ENCODE measurements around the gene TYR. TPM values are rescaled to one million over a fixed set of nuclear protein-coding genes. Genes with fewer than 3 reads are reported as not detected.

TYR gene
- total RNA-seq, 2 experiments from 2014 or later: not detected

DNA sequence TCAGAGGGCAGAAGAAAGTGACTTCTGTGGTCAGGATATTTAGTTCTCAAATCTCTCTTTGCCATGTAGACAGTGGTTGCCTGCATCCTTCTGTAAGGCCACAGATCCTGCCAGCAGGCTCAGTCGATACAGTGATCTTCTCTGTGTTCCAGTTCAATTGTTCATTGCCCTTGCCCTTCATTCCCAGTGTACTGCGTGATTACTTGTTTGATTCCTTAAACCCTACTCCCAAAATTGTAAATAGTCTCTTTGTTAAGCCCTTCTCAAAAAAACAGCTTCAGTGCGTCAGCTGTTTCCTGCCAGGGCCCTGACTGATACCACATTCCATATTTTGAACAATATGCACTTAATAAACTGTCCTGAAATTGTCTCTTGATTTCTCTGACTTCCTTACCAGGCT lies 9.3 kb upstream of the TYR start:
- H3K4me3 ChIP-seq (ENCODE audit: low read depth, low read length, poor library complexity, severe bottlenecking): no peak overlapping the region
- TF ChIP-seq EZH2phosphoT487 (IDR thresholded peaks at IDR 0.05; ENCODE audit: borderline replicate concordance, low read depth, low read length) (no peak), CTCF (conservative IDR thresholded peaks at IDR 0.05; ENCODE audit: low read length) (no peak)
- CTCF ChIA-PET (ENCODE audit: unreplicated experiment): no interaction called here
- H3K4me1 ChIP-seq (ENCODE audit: insufficient read depth, low read length, poor library complexity, severe bottlenecking): no peaks in the 10 kb centered on the region
- no peak for DNase-seq (ENCODE audit: low spot score)
- H3K27ac ChIP-seq (ENCODE audit: low read depth, low read length, poor library complexity, severe bottlenecking): no peak overlapping the region
- intact Hi-C loops (cut with micrococcal nuclease; ENCODE audit: unreplicated experiment): no loop called here
- H2AFZ ChIP-seq (ENCODE audit: low read length): no peak overlapping the region
- no peaks in the 10 kb centered on the region for H3K9me2 ChIP-seq (ENCODE audit: insufficient read depth, low read length)
- no peak overlapping the region for H3K4me2 ChIP-seq (ENCODE audit: low read length)
- POLR2A ChIA-PET: no interaction called here
- no peaks in the 10 kb centered on the region for H3K79me2 ChIP-seq (ENCODE audit: insufficient read depth, low read depth, low read length)
- H3K36me3 ChIP-seq (ENCODE audit: insufficient read depth, low read length): no peaks in the 10 kb centered on the region
- no peaks in the 10 kb centered on the region for H4K20me1 ChIP-seq (ENCODE audit: insufficient read depth, low read length)
- BruUV-seq (replicated peaks): no TSS peak
- no peaks in the 10 kb centered on the region for H3K9me3 ChIP-seq (ENCODE audit: low read length)

DNA sequence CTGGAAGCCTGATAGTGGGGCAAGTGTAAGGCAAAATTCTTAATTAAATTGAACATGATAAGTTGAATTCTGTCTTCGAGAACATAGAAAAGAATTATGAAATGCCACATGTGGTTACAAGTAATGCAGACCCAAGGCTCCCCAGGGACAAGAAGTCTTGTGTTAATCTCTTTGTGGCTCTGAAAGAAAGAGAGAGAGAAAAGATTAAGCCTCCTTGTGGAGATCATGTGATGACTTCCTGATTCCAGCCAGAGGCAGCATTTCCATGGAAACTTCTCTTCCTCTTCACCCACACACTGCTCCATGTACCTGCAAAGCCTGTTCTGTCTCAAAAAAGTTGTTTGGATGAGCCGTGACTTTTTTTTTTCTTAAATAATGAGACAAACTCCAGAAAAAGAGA lies 1.9 kb upstream of the TYR start:
- Histone ChIP-seq H3K4me1 (ENCODE audit: insufficient read depth, low read length, poor library complexity, severe bottlenecking) (no peaks in the 10 kb centered on the region), H3K36me3 (ENCODE audit: insufficient read depth, low read length) (no peaks in the 10 kb centered on the region), H4K20me1 (ENCODE audit: insufficient read depth, low read length) (no peaks in the 10 kb centered on the region), H3K4me2 (ENCODE audit: low read length) (no peak overlapping the region), H3K27ac (ENCODE audit: low read depth, low read length, poor library complexity, severe bottlenecking) (no peak overlapping the region), H3K79me2 (ENCODE audit: insufficient read depth, low read depth, low read length) (no peaks in the 10 kb centered on the region), H3K9me3 (ENCODE audit: low read length) (no peaks in the 10 kb centered on the region), H3K4me3 (ENCODE audit: low read depth, low read length, poor library complexity, severe bottlenecking) (no peak overlapping the region), H2AFZ (ENCODE audit: low read length) (no peak overlapping the region), H3K9me2 (ENCODE audit: insufficient read depth, low read length) (no peaks in the 10 kb centered on the region)
- DNase-seq (ENCODE audit: low spot score): no peak
- POLR2A ChIA-PET: interaction anchor here (0.7 kb wide), 1 partner anchor 20 kb away, joined by 3 read pairs; no protein-coding TSS in a partner anchor
- CTCF ChIA-PET (ENCODE audit: unreplicated experiment): no interaction called here
- no TSS peak for BruUV-seq (replicated peaks)
- intact Hi-C loops (cut with micrococcal nuclease; ENCODE audit: unreplicated experiment): no loop called here
- TF ChIP-seq EZH2phosphoT487 (IDR thresholded peaks at IDR 0.05; ENCODE audit: borderline replicate concordance, low read depth, low read length) (no peak), CTCF (conservative IDR thresholded peaks at IDR 0.05; ENCODE audit: low read length) (no peak)

GRCh38 chr11:89176938-89177337 lies 737 bp upstream of the TYR start:
- H3K4me3 ChIP-seq (ENCODE audit: low read depth, low read length, poor library complexity, severe bottlenecking): no peak overlapping the region
- no TSS peak for BruUV-seq (replicated peaks)
- no peak for DNase-seq (ENCODE audit: low spot score)
- no peaks in the 10 kb centered on the region for H3K4me1 ChIP-seq (ENCODE audit: insufficient read depth, low read length, poor library complexity, severe bottlenecking)
- no peak overlapping the region for H3K4me2 ChIP-seq (ENCODE audit: low read length)
- no peaks in the 10 kb centered on the region for H3K9me3 ChIP-seq (ENCODE audit: low read length)
- no peak overlapping the region for H3K27ac ChIP-seq (ENCODE audit: low read depth, low read length, poor library complexity, severe bottlenecking)
- H3K9me2 ChIP-seq (ENCODE audit: insufficient read depth, low read length): no peaks in the 10 kb centered on the region
- CTCF ChIA-PET (ENCODE audit: unreplicated experiment): no interaction called here
- TF ChIP-seq CTCF (conservative IDR thresholded peaks at IDR 0.05; ENCODE audit: low read length): no peak
- H2AFZ ChIP-seq (ENCODE audit: low read length): no peak overlapping the region
- no peaks in the 10 kb centered on the region for H3K36me3 ChIP-seq (ENCODE audit: insufficient read depth, low read length)
- no peaks in the 10 kb centered on the region for H3K79me2 ChIP-seq (ENCODE audit: insufficient read depth, low read depth, low read length)
- intact Hi-C loops (cut with micrococcal nuclease; ENCODE audit: unreplicated experiment): no loop called here
- H4K20me1 ChIP-seq (ENCODE audit: insufficient read depth, low read length): no peaks in the 10 kb centered on the region
- POLR2A ChIA-PET: no interaction called here

Measured in OCI-LY7 (cell line).